CD14-positive monocyte (primary cell): ENCODE results near the gene GLS. TPM values are rescaled to one million over a fixed set of nuclear protein-coding genes. Genes with fewer than 3 reads are reported as not detected.

Experiments
- DNase-seq, 3 donors: peaks; one replicate each; pipeline ENCODE4 v3.0.0-alpha.2; 2011 to 2022
- H2AFZ ChIP-seq: 2 replicates; pipeline ENCODE4 v1.6.0; 2012; ENCODE audit warnings: mild to moderate bottlenecking, low read depth, low read length, inconsistent platforms; ENCODE audit not compliant: insufficient read depth, poor library complexity, severe bottlenecking
- H3K27ac ChIP-seq, 2 donors: 1 replicate in 1 of 2; 2 replicates in 1 of 2; pipeline ENCODE4 v1.5.1; 2012 to 2013; ENCODE audit warnings: low read length in 2 of 2, control low read depth in 1 of 2, inconsistent platforms in 1 of 2, low read depth in 1 of 2, mild to moderate bottlenecking in 1 of 2
- H3K27me3 ChIP-seq, 2 donors: one replicate each; pipeline versions ENCODE4 v1.6.0 to v1.6.1; 2011 to 2013; ENCODE audit warnings: low read length in 2 of 2; ENCODE audit not compliant: control insufficient read depth in 2 of 2, insufficient read depth in 2 of 2
- H3K36me3 ChIP-seq, 2 donors: replicated peaks in 1 of 2; 1 replicate in 1 of 2; 2 replicates in 1 of 2; pipeline versions ENCODE4 v1.5.1 to v1.6.1; 2012 to 2013; ENCODE audit warnings: low read length in 2 of 2, control low read depth in 1 of 2, inconsistent platforms in 1 of 2, mild to moderate bottlenecking in 1 of 2; ENCODE audit not compliant: insufficient read depth in 2 of 2, control insufficient read depth in 1 of 2
- H3K4me1 ChIP-seq, 2 donors: 1 replicate in 1 of 2; 2 replicates in 1 of 2; pipeline versions ENCODE4 v1.5.1 to v1.6.1; 2012 to 2013; ENCODE audit warnings: low read length in 2 of 2, control low read depth in 1 of 2, inconsistent platforms in 1 of 2, mild to moderate bottlenecking in 1 of 2, moderate library complexity in 1 of 2; ENCODE audit not compliant: insufficient read depth in 2 of 2, control insufficient read depth in 1 of 2
- H3K4me2 ChIP-seq: replicated peaks from 2 replicates; pipeline ENCODE3; 2012; ENCODE audit warnings: low read length, moderate library complexity, mild to moderate bottlenecking; ENCODE audit not compliant: poor library complexity, severe bottlenecking; ENCODE audit errors: extremely low read depth
- H3K4me3 ChIP-seq, 3 experiments: fragments of 200-600 bp in 1 of 3; sonication (generic) in 1 of 3; replicated peaks in 1 of 3; 1 replicate in 2 of 3; 2 replicates in 1 of 3; pipeline ENCODE4 v1.5.1; 2011 to 2013; ENCODE audit warnings: low read length in 3 of 3, mild to moderate bottlenecking in 3 of 3, control low read depth in 2 of 3, low read depth in 2 of 3, inconsistent platforms in 1 of 3, moderate library complexity in 1 of 3
- H3K79me2 ChIP-seq: 2 replicates; pipeline ENCODE4 v1.6.0; 2012; ENCODE audit warnings: mild to moderate bottlenecking, control low read depth, inconsistent platforms, low read length, moderate library complexity; ENCODE audit not compliant: insufficient read depth
- H3K9ac ChIP-seq: 2 replicates; pipeline ENCODE4 v1.6.0; 2017; ENCODE audit warnings: low read length, mild to moderate bottlenecking; ENCODE audit not compliant: insufficient read depth, poor library complexity, severe bottlenecking
- H3K9me3 ChIP-seq, 2 donors: replicated peaks in 1 of 2; 1 replicate in 1 of 2; 2 replicates in 1 of 2; pipeline versions ENCODE4 v1.5.1 to v1.6.1; 2012 to 2013; ENCODE audit warnings: low read length in 2 of 2, control low read depth in 1 of 2; ENCODE audit not compliant: control insufficient read depth in 1 of 2, insufficient read depth in 1 of 2
- H4K20me1 ChIP-seq: 2 replicates; pipeline ENCODE4 v1.6.0; 2012; ENCODE audit warnings: mild to moderate bottlenecking, low read length, control low read depth, moderate library complexity; ENCODE audit not compliant: insufficient read depth
- H3K27ac Mint-ChIP-seq, 7 donors: one replicate each; pipeline ENCODE4 v1.8.0; 2020; ENCODE audit warnings: mild to moderate bottlenecking in 7 of 7, mixed read lengths in 7 of 7, moderate library complexity in 6 of 7, inconsistent platforms in 2 of 7
- H3K27me3 Mint-ChIP-seq, 3 donors: one replicate each; pipeline ENCODE4 v1.8.0; 2021 to 2022; ENCODE audit warnings: low read depth in 3 of 3, mild to moderate bottlenecking in 3 of 3, mixed read lengths in 3 of 3, moderate library complexity in 3 of 3, inconsistent platforms in 1 of 3
- H3K36me3 Mint-ChIP-seq, 2 donors: one replicate each; pipeline ENCODE4 v1.8.0; 2020; ENCODE audit warnings: mixed read lengths in 2 of 2, inconsistent platforms in 1 of 2, mild to moderate bottlenecking in 1 of 2
- H3K4me1 Mint-ChIP-seq: one replicate; pipeline ENCODE4 v1.8.0; 2020; ENCODE audit warnings: mild to moderate bottlenecking, mixed read lengths
- H3K4me3 Mint-ChIP-seq, 2 donors: one replicate each; pipeline ENCODE4 v1.8.0; 2020; ENCODE audit warnings: mild to moderate bottlenecking in 2 of 2, mixed read lengths in 2 of 2, moderate library complexity in 1 of 2
- H3K9me3 Mint-ChIP-seq, 7 donors: one replicate each; pipeline ENCODE4 v1.8.0; 2020 to 2022; ENCODE audit warnings: mixed read lengths in 7 of 7, mild to moderate bottlenecking in 6 of 7, moderate library complexity in 6 of 7, inconsistent platforms in 2 of 7
- CTCF ChIP-seq: fragments of 200-600 bp; IDR thresholded peaks from one replicate; pipeline ENCODE4 v1.8.0; 2022; ENCODE audit warnings: antibody characterized with exemption, mild to moderate bottlenecking
- WGBS: methylation state at CpG from one replicate; pipeline ENCODE4 v1.1.5; 2013; ENCODE audit warnings: missing lambda C conversion rate; ENCODE audit not compliant: insufficient coverage; 5-methylcytosine and 5-hydroxymethylcytosine counted together
- intact Hi-C, 2 donors: fragments of 100-400 bp; cut with micrococcal nuclease; formaldehyde crosslinking; loops; one replicate each; pipeline versions ENCODE4 v1.15.0 to v1.15.1; 2023
- polyA plus RNA-seq, 3 donors: library from polyadenylated mRNA; depleted of rRNA in 1 of 3; unstranded in 2 of 3; stranded (reverse) in 1 of 3; fragments of 300-500 nt in 2 of 3; fragments of >200 nt in 1 of 3; fragmentation: Illumina TruSeq in 2 of 3; gene quantifications; 1 replicate in 2 of 3; 2 replicates in 1 of 3; pipeline ENCODE4 v1.2.3, GENCODE V29; 2012 to 2021

The GLS gene
- polyA plus RNA-seq, 3 donors: 6.0 to 29.5 (median 9.0) TPM

- TF ChIP-seq CTCF: no peak
- no peaks in the 10 kb centered on the region for H4K20me1 ChIP-seq
- H3K4me2 ChIP-seq: no peak overlapping the region
- no peaks in the 10 kb centered on the region for H3K9me3 ChIP-seq
- no peaks in the 10 kb centered on the region for H3K36me3 ChIP-seq
- Mint-ChIP-seq H3K4me1 (peaks cover 11% of the 10 kb centered on the region), H3K27me3 (no peaks in the 10 kb centered on the region), H3K27ac (no peak overlapping the region), H3K4me3 (no peak overlapping the region), H3K9me3 (no peaks in the 10 kb centered on the region), H3K36me3 (no peaks in the 10 kb centered on the region)
- no peak overlapping the region for H3K4me3 ChIP-seq
- no peak overlapping the region for H2AFZ ChIP-seq
- intact Hi-C loops: no loop called here
- no peak for DNase-seq
- WGBS: no CpG with 5 or more reads among the region's 2 CpGs
- no peak overlapping the region for H3K27ac ChIP-seq
- H3K27me3 ChIP-seq: no peaks in the 10 kb centered on the region
- H3K9ac ChIP-seq: no peak overlapping the region
- no peaks in the 10 kb centered on the region for H3K79me2 ChIP-seq
- H3K4me1 ChIP-seq: peaks cover 7 to 12% of the 10 kb centered on the region in 2 donors
Observed at GRCh38 chr2:190943706-190944105, 63.1 kb downstream of the GLS start.

GRCh38 chr2:190947141-190947540 is 66.5 kb downstream of the GLS start:
- Histone ChIP-seq H3K27me3 (no peaks in the 10 kb centered on the region), H3K27ac (no peak overlapping the region), H3K9me3 (no peaks in the 10 kb centered on the region), H3K4me1 (peaks cover 7 to 12% of the 10 kb centered on the region in 2 donors), H3K4me3 (no peak overlapping the region), H3K9ac (no peak overlapping the region), H2AFZ (no peak overlapping the region), H3K36me3 (no peaks in the 10 kb centered on the region), H4K20me1 (no peaks in the 10 kb centered on the region), H3K4me2 (no peak overlapping the region), H3K79me2 (no peaks in the 10 kb centered on the region)
- Mint-ChIP-seq H3K27ac (peak overlapping the region in 1 of 7 donors; percentile 10), H3K9me3 (no peaks in the 10 kb centered on the region), H3K4me3 (no peak overlapping the region), H3K36me3 (no peaks in the 10 kb centered on the region), H3K27me3 (no peaks in the 10 kb centered on the region), H3K4me1 (peaks cover 11% of the 10 kb centered on the region)
- intact Hi-C loops: no loop called here
- no peak for DNase-seq
- no CpG with 5 or more reads among the region's 1 CpG for WGBS
- TF ChIP-seq CTCF: no peak
